Measurements from ENCODE around the gene PLCB1.

The PLCB1 gene

DNA sequence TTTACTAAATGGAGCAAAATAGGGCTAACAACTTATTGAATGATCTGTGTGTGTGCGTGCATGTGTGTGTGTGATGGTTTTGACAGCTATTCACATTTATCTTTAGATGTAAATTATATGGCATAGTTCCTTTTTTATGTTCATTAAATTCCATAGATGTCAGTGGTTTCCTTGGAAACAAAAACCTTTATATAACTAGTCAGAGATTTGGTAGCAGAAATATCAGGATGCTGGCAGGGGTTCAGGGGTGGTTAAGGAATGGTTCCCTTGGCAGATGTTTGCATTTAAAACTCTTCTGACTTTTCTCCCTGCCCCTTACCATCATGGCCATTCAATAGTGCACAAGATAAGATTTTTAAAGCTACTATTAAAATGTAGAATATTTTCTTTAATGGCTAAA lies 256.6 kb downstream of the PLCB1 start:
- no peak overlapping the region for H2AFZ ChIP-seq (ENCODE audit: low read length)
- no peak overlapping the region for H3K27ac ChIP-seq (ENCODE audit: low read depth, low read length, poor library complexity, severe bottlenecking)
- TF ChIP-seq, protein P1, sequence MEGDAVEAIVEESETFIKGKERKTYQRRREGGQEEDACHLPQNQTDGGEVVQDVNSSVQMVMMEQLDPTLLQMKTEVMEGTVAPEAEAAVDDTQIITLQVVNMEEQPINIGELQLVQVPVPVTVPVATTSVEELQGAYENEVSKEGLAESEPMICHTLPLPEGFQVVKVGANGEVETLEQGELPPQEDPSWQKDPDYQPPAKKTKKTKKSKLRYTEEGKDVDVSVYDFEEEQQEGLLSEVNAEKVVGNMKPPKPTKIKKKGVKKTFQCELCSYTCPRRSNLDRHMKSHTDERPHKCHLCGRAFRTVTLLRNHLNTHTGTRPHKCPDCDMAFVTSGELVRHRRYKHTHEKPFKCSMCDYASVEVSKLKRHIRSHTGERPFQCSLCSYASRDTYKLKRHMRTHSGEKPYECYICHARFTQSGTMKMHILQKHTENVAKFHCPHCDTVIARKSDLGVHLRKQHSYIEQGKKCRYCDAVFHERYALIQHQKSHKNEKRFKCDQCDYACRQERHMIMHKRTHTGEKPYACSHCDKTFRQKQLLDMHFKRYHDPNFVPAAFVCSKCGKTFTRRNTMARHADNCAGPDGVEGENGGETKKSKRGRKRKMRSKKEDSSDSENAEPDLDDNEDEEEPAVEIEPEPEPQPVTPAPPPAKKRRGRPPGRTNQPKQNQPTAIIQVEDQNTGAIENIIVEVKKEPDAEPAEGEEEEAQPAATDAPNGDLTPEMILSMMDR (IDR thresholded peaks at IDR 0.05; ENCODE audit: low read length): no peak
- no peak for TF ChIP-seq EZH2 (IDR thresholded peaks at IDR 0.05; ENCODE audit: borderline replicate concordance, low read length)
- no peak overlapping the region for H3K4me3 ChIP-seq (ENCODE audit: low read depth, low read length, poor library complexity, severe bottlenecking)
- no peaks in the 10 kb centered on the region for H3K27me3 ChIP-seq (ENCODE audit: insufficient read depth, low read length)
- H3K4me1 ChIP-seq (ENCODE audit: insufficient read depth, low read length, severe bottlenecking): peaks cover 57% of the 10 kb centered on the region
- no peaks in the 10 kb centered on the region for H3K9me2 ChIP-seq (ENCODE audit: low read depth, low read length)
- no peaks in the 10 kb centered on the region; the same call in 1 of the 2 replicates for H3K36me3 ChIP-seq (ENCODE audit: insufficient read depth, low read length)
- no peak overlapping the region for H3K4me2 ChIP-seq (ENCODE audit: low read length)
- H3K9ac ChIP-seq (ENCODE audit: low read length): no peak overlapping the region
- H4K20me1 ChIP-seq (ENCODE audit: insufficient read depth, low read length): no peaks in the 10 kb centered on the region
- H3F3A ChIP-seq (ENCODE audit: insufficient read depth, low read length): no peaks in the 10 kb centered on the region
- H3K9me3 ChIP-seq (ENCODE audit: low read length): no peaks in the 10 kb centered on the region; the same call in 1 of the 2 replicates
- H3K79me2 ChIP-seq (ENCODE audit: insufficient read depth, low read length): no peaks in the 10 kb centered on the region

DNA sequence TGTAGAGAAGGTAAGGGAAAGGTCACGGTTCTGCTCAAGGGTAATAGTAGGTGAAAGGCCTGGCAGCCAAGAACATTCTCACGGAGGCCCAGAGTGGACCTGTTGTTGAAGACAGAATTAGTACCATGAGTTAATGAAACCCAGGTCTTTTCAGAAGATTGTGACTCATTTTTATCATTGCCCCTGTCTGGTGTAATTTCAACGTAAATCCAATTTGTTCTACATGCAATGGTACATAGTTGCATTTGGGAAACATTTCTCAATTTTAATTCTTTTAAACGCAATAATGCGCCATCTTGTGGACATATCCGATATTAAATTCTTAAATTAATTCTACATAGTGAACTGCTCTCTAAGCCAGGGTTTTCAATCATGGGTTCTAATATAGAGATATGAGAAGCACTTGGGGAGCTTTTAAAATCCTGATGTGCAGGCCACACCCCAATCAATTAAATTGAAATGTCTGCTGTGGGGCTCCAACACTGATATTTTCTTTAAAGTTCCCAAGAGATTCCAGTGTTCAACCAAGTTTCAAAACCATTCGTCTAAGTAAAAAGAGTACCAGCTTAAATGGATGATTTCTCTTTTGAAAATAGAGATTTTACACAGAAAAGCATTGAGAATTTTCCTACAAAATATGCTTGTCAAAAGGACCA lies 257.4 kb downstream of the PLCB1 start:
- no peaks in the 10 kb centered on the region for H3K79me2 ChIP-seq (ENCODE audit: insufficient read depth, low read length)
- no peak overlapping the region for H2AFZ ChIP-seq (ENCODE audit: low read length)
- H3K27ac ChIP-seq (ENCODE audit: low read depth, low read length, poor library complexity, severe bottlenecking): peak overlapping the region; percentile 27
- no peak overlapping the region for H3K4me3 ChIP-seq (ENCODE audit: low read depth, low read length, poor library complexity, severe bottlenecking)
- H3F3A ChIP-seq (ENCODE audit: insufficient read depth, low read length): no peaks in the 10 kb centered on the region
- H3K36me3 ChIP-seq (ENCODE audit: insufficient read depth, low read length): no peaks in the 10 kb centered on the region
- H3K9me2 ChIP-seq (ENCODE audit: low read depth, low read length): no peaks in the 10 kb centered on the region
- TF ChIP-seq EZH2 (IDR thresholded peaks at IDR 0.05; ENCODE audit: borderline replicate concordance, low read length): no peak
- TF ChIP-seq, protein P1 (IDR thresholded peaks at IDR 0.05; ENCODE audit: low read length): peak; percentile 56
- no peaks in the 10 kb centered on the region for H4K20me1 ChIP-seq (ENCODE audit: insufficient read depth, low read length)
- peak overlapping the region; percentile 32 for H3K9ac ChIP-seq (ENCODE audit: low read length)
- H3K4me1 ChIP-seq (ENCODE audit: insufficient read depth, low read length, severe bottlenecking): peaks cover 59% of the 10 kb centered on the region
- 0 out of 2 replicates have a peak overlapping the region, but pooled peaks have one; percentile 2 for H3K4me2 ChIP-seq (ENCODE audit: low read length)
- H3K27me3 ChIP-seq (ENCODE audit: insufficient read depth, low read length): no peaks in the 10 kb centered on the region
- no peaks in the 10 kb centered on the region for H3K9me3 ChIP-seq (ENCODE audit: low read length)

DNA sequence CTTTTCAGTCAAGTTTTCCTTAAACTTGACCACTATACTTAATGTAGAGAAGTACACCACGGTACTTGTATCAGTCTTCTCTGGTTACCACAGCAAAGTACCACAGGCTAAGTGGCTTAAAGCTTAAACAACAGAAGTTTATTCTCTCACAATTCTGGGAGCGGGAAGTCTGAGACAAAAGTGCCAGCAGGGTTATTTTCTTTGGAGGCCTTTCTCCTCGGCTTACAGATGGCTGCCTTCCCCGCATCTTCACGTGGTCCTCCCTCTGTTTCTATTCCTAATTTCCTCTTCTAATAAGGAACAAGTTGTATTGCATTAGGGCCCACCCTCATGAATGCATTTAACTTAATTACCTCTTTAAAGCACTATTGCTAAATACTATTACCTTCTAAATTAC lies 258.0 kb downstream of the PLCB1 start:
- Histone ChIP-seq H3K27ac (ENCODE audit: low read depth, low read length, poor library complexity, severe bottlenecking) (peak overlapping the region; percentile 27), H3K9me2 (ENCODE audit: low read depth, low read length) (no peaks in the 10 kb centered on the region), H3F3A (ENCODE audit: insufficient read depth, low read length) (no peaks in the 10 kb centered on the region), H3K9me3 (ENCODE audit: low read length) (no peaks in the 10 kb centered on the region), H2AFZ (ENCODE audit: low read length) (peak overlapping the region; percentile 85; the same call in 1 of the 2 replicates), H3K4me1 (ENCODE audit: insufficient read depth, low read length, severe bottlenecking) (peaks cover 59% of the 10 kb centered on the region), H3K27me3 (ENCODE audit: insufficient read depth, low read length) (no peaks in the 10 kb centered on the region), H4K20me1 (ENCODE audit: insufficient read depth, low read length) (no peaks in the 10 kb centered on the region), H3K4me3 (ENCODE audit: low read depth, low read length, poor library complexity, severe bottlenecking) (no peak overlapping the region), H3K9ac (ENCODE audit: low read length) (peak overlapping the region; percentile 32), H3K79me2 (ENCODE audit: insufficient read depth, low read length) (no peaks in the 10 kb centered on the region), H3K4me2 (ENCODE audit: low read length) (0 out of 2 replicates have a peak overlapping the region, but pooled peaks have one; percentile 2), H3K36me3 (ENCODE audit: insufficient read depth, low read length) (no peaks in the 10 kb centered on the region)
- TF ChIP-seq EZH2 (IDR thresholded peaks at IDR 0.05; ENCODE audit: borderline replicate concordance, low read length): no peak
- TF ChIP-seq, protein P1 (IDR thresholded peaks at IDR 0.05; ENCODE audit: low read length): no peak
